Measurements from ENCODE around the gene MTM1.

DNA sequence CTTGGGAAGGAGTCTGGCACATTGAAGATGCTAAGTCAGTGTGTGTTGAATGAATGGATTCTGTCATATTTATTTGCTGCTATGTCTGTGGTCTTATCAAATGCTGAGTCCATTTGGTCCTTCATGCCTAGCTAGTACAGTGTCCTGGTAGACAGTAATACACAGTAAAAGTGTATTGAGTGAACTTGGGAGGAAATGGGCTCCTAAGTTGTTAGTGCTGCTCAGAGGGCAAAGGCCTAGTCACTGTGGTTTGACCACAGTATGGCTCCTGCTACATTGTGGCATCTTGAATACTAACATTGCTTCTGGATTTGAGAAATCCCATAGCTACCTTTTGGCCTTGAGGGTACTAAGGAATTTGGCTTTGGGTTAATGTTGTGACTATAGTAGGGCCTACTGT is 33.9 kb downstream of the MTM1 start:
- no peak for TF ChIP-seq TAF1 (IDR thresholded peaks at IDR 0.05; ENCODE audit: control insufficient read depth, extremely low read depth, insufficient read depth, low read length, severe bottlenecking)
- TF ChIP-seq DPF2 (IDR thresholded peaks at IDR 0.05) = no peak
- no peak for TF ChIP-seq POLR2A (conservative IDR thresholded peaks at IDR 0.05)
- TF ChIP-seq MED1 (CRISPR knock-in tag; IDR thresholded peaks at IDR 0.05; ENCODE audit: borderline replicate concordance) = no peak
- TF ChIP-seq, protein P1, sequence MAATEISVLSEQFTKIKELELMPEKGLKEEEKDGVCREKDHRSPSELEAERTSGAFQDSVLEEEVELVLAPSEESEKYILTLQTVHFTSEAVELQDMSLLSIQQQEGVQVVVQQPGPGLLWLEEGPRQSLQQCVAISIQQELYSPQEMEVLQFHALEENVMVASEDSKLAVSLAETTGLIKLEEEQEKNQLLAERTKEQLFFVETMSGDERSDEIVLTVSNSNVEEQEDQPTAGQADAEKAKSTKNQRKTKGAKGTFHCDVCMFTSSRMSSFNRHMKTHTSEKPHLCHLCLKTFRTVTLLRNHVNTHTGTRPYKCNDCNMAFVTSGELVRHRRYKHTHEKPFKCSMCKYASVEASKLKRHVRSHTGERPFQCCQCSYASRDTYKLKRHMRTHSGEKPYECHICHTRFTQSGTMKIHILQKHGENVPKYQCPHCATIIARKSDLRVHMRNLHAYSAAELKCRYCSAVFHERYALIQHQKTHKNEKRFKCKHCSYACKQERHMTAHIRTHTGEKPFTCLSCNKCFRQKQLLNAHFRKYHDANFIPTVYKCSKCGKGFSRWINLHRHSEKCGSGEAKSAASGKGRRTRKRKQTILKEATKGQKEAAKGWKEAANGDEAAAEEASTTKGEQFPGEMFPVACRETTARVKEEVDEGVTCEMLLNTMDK (IDR thresholded peaks at IDR 0.05; ENCODE audit: borderline replicate concordance, insufficient read depth, low read depth, low read length, poor library complexity, severe bottlenecking) = no peak
- TF ChIP-seq HDAC1 (IDR thresholded peaks at IDR 0.05) = no peak
- TF ChIP-seq, protein P2, sequence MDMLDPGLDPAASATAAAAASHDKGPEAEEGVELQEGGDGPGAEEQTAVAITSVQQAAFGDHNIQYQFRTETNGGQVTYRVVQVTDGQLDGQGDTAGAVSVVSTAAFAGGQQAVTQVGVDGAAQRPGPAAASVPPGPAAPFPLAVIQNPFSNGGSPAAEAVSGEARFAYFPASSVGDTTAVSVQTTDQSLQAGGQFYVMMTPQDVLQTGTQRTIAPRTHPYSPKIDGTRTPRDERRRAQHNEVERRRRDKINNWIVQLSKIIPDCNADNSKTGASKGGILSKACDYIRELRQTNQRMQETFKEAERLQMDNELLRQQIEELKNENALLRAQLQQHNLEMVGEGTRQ (CRISPR knock-in tag; IDR thresholded peaks at IDR 0.05) = no peak
- TF ChIP-seq, protein P3, sequence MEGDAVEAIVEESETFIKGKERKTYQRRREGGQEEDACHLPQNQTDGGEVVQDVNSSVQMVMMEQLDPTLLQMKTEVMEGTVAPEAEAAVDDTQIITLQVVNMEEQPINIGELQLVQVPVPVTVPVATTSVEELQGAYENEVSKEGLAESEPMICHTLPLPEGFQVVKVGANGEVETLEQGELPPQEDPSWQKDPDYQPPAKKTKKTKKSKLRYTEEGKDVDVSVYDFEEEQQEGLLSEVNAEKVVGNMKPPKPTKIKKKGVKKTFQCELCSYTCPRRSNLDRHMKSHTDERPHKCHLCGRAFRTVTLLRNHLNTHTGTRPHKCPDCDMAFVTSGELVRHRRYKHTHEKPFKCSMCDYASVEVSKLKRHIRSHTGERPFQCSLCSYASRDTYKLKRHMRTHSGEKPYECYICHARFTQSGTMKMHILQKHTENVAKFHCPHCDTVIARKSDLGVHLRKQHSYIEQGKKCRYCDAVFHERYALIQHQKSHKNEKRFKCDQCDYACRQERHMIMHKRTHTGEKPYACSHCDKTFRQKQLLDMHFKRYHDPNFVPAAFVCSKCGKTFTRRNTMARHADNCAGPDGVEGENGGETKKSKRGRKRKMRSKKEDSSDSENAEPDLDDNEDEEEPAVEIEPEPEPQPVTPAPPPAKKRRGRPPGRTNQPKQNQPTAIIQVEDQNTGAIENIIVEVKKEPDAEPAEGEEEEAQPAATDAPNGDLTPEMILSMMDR (IDR thresholded peaks at IDR 0.05 in 2 of 3, conservative IDR thresholded peaks at IDR 0.05 in 1 of 3; ENCODE audit: insufficient read depth in 2 of 3, low read depth in 1 of 3, low read length in 3 of 3) = no peak
